ENCODE data around the gene REST. TPM values are rescaled to one million over a fixed set of nuclear protein-coding genes. Genes with fewer than 3 reads are reported as not detected.

Gene REST
- total and polyA plus RNA-seq, 9 of the 15 experiments (the other 6 are each of a cell fraction or from before 2014, with no cell fraction given): 2.9 to 24.0 (median 19.2) TPM

DNA sequence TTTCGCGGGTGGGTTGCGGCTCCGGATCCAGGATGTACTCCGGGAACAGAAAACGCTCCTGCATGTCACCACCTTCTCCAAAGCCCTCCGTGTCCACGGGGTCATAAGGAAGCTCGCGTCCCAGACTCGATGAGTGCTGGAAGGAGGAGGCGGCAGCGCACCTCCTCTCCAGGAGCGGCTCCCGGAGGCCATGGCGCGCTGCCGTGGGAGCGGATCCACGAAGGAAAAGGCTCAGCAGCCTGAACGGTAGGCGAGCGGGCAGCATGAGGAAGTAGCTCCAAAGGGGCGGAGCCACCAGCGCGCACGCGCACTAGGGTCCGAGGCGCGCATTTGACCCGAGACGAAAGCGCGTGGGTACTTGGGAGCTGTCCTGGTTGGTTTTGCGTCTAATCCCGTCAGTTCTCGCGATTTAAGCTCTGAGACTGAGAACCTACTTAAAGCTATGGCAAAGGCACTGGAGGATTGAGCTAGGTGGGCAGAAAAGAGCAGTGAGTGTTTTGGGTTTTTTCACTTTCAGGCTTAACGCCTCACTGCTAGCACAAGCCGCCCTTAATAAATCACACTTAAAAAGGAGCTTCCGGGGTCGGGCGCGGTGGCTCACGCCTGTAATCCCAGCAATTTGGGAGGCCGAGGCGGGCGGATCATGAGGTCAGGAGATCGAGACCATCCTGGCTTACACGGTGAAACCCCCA lies 69.8 kb downstream of the REST start, which contains the start of gene NOA1 (continued):
- TF ChIP-seq SAFB (IDR thresholded peaks at IDR 0.05; ENCODE audit: borderline replicate concordance, low read depth, low read length) (peak; percentile 79; the same call in 1 of the 2 replicates), CREB1 (IDR thresholded peaks at IDR 0.05) (0 out of 2 replicates have a peak, but pooled peaks have one; percentile 25), CREB1 (CRISPR knock-in tag; IDR thresholded peaks at IDR 0.05) (no peak; the same call in 1 of the 2 replicates), NRF1 (conservative IDR thresholded peaks at IDR 0.05 in 1 of 2, IDR thresholded peaks at IDR 0.05 in 1 of 2) (peak; percentile 93 to 94), RBBP5 (IDR thresholded peaks at IDR 0.05; ENCODE audit: borderline replicate concordance, insufficient read depth, low read length, poor library complexity, severe bottlenecking) (peak; percentile 67), ZNF584 (CRISPR knock-in tag; IDR thresholded peaks at IDR 0.05; ENCODE audit: low read depth) (no peak), TAF15 (IDR thresholded peaks at IDR 0.05; ENCODE audit: low read depth, low read length) (no peak), SREBF1 (IDR thresholded peaks at IDR 0.05; ENCODE audit: borderline replicate concordance, low read depth, low read length) (no peak), TCFL5 (CRISPR knock-in tag; conservative IDR thresholded peaks at IDR 0.05) (no peak), TEAD2 (tag; IDR thresholded peaks at IDR 0.05) (no peak), FOXA1 (IDR thresholded peaks at IDR 0.05; ENCODE audit: borderline replicate concordance) (no peak), ZFP1 (CRISPR knock-in tag; IDR thresholded peaks at IDR 0.05) (no peak), ZNF75A (CRISPR knock-in tag; IDR thresholded peaks at IDR 0.05) (no peak), NR2C1 (IDR thresholded peaks at IDR 0.05) (no peak; the same call in 1 of the 2 replicates), NR2C1 (tag; IDR thresholded peaks at IDR 0.05) (peak; percentile 58)
- TF ChIP-seq, protein P1, sequence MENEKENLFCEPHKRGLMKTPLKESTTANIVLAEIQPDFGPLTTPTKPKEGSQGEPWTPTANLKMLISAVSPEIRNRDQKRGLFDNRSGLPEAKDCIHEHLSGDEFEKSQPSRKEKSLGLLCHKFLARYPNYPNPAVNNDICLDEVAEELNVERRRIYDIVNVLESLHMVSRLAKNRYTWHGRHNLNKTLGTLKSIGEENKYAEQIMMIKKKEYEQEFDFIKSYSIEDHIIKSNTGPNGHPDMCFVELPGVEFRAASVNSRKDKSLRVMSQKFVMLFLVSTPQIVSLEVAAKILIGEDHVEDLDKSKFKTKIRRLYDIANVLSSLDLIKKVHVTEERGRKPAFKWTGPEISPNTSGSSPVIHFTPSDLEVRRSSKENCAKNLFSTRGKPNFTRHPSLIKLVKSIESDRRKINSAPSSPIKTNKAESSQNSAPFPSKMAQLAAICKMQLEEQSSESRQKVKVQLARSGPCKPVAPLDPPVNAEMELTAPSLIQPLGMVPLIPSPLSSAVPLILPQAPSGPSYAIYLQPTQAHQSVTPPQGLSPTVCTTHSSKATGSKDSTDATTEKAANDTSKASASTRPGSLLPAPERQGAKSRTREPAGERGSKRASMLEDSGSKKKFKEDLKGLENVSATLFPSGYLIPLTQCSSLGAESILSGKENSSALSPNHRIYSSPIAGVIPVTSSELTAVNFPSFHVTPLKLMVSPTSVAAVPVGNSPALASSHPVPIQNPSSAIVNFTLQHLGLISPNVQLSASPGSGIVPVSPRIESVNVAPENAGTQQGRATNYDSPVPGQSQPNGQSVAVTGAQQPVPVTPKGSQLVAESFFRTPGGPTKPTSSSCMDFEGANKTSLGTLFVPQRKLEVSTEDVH (IDR thresholded peaks at IDR 0.05; ENCODE audit: low read depth, partially characterized antibody): no peak
- TF ChIP-seq, protein P2, sequence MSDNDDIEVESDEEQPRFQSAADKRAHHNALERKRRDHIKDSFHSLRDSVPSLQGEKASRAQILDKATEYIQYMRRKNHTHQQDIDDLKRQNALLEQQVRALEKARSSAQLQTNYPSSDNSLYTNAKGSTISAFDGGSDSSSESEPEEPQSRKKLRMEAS (CRISPR knock-in tag; IDR thresholded peaks at IDR 0.05): peak; percentile 11; the same call in 1 of the 2 replicates
- TF ChIP-seq, protein P3, sequence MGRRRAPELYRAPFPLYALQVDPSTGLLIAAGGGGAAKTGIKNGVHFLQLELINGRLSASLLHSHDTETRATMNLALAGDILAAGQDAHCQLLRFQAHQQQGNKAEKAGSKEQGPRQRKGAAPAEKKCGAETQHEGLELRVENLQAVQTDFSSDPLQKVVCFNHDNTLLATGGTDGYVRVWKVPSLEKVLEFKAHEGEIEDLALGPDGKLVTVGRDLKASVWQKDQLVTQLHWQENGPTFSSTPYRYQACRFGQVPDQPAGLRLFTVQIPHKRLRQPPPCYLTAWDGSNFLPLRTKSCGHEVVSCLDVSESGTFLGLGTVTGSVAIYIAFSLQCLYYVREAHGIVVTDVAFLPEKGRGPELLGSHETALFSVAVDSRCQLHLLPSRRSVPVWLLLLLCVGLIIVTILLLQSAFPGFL (CRISPR knock-in tag; IDR thresholded peaks at IDR 0.05): 0 out of 2 replicates have a peak, but pooled peaks have one; percentile 36

All from K562 (cell line).